Gastroesophageal sphincter (tissue), 4 donors: Measurements from ENCODE around the gene GPR143. TPM values are rescaled to one million over a fixed set of nuclear protein-coding genes. Genes with fewer than 3 reads are reported as not detected.

Experiments
- ATAC-seq: fragments of 150-250 bp; one replicate; pipeline ENCODE4 v1.9.1; 2016; ENCODE audit warnings: mild to moderate bottlenecking, moderate library complexity
- H3K27ac ChIP-seq, 4 donors: fragments of 200-600 bp; sonication (generic) in 3 of 4; 1 replicate in 3 of 4; 2 replicates in 1 of 4; pipeline ENCODE4 v1.5.1; 2016 to 2019
- H3K27me3 ChIP-seq: fragments of 200-600 bp; sonication (generic); one replicate; pipeline ENCODE4 v1.5.1; 2019
- H3K36me3 ChIP-seq, 2 donors: fragments of 200-600 bp; sonication (generic); one replicate each; pipeline ENCODE4 v1.5.1; 2019; ENCODE audit warnings: control low read depth in 1 of 2
- H3K4me1 ChIP-seq, 3 donors: fragments of 200-600 bp; sonication (generic); 1 replicate in 2 of 3; 2 replicates in 1 of 3; pipeline ENCODE4 v1.5.1; 2016 to 2019; ENCODE audit warnings: control low read depth in 2 of 3
- H3K4me3 ChIP-seq, 2 donors: fragments of 200-600 bp; sonication (generic); one replicate each; pipeline ENCODE4 v1.5.1; 2019; ENCODE audit warnings: mild to moderate bottlenecking in 1 of 2, moderate library complexity in 1 of 2
- H3K9me3 ChIP-seq, 3 donors: fragments of 200-600 bp; sonication (generic); one replicate each; pipeline ENCODE4 v1.5.1; 2017 to 2019; ENCODE audit warnings: control low read depth in 2 of 3
- CTCF ChIP-seq, 4 experiments: fragments of 200-600 bp in 2 of 4; fragments of 450-650 bp in 2 of 4; sonication (generic) in 1 of 4; IDR thresholded peaks; one replicate each; pipeline ENCODE4 v1.5.1; 2017 to 2019; ENCODE audit warnings: antibody characterized with exemption in 4 of 4, mild to moderate bottlenecking in 2 of 4, moderate library complexity in 2 of 4
- EP300 ChIP-seq: sonication (generic); formaldehyde crosslinking; IDR thresholded peaks from one replicate; pipeline ENCODE4 v1.6.1; 2017; ENCODE audit warnings: antibody characterized with exemption, mild to moderate bottlenecking
- POLR2A ChIP-seq, 2 donors: fragments of 450-650 bp; IDR thresholded peaks; one replicate each; pipeline ENCODE4 v1.6.1; 2017; ENCODE audit warnings: antibody characterized with exemption in 2 of 2, mild to moderate bottlenecking in 2 of 2, moderate library complexity in 1 of 2
- POLR2AphosphoS5 ChIP-seq: sonication (generic); formaldehyde crosslinking; IDR thresholded peaks from one replicate; pipeline ENCODE4 v1.6.1; 2017; ENCODE audit warnings: antibody characterized with exemption
- WGBS, 2 donors: methylation state at CpG; one replicate each; pipeline ENCODE4 v1.1.5; 2018; ENCODE audit warnings: low coverage in 1 of 2; 5-methylcytosine and 5-hydroxymethylcytosine counted together
- total RNA-seq, 4 donors: library from RNA; depleted of rRNA; stranded (reverse); fragments of >200 nt; gene quantifications; one replicate each; pipeline ENCODE4 v1.1.0, GENCODE V29; 2016

GPR143 gene
- total RNA-seq, 4 donors from 2014 or later: not detected

- Histone ChIP-seq H3K27me3 (no peaks in the 10 kb centered on the region), H3K4me3 (no peak overlapping the region), H3K36me3 (no peaks in the 10 kb centered on the region), H3K9me3 (no peaks in the 10 kb centered on the region), H3K4me1 (peaks cover 0 to 6% (median 0%) of the 10 kb centered on the region in 3 donors), H3K27ac (peak overlapping the region in 3 of 4 donors; percentile 0 to 43 (median 37))
- 52 to 74% methylated on average over 4 to 5 of the region's 7 CpGs for WGBS, 2 donors
- peak; percentile 25 for ATAC-seq
- TF ChIP-seq CTCF (IDR thresholded peaks at IDR 0.05): no peak
- TF ChIP-seq POLR2AphosphoS5: no peak
- TF ChIP-seq POLR2A (IDR thresholded peaks at IDR 0.05): no peak
- no peak for TF ChIP-seq EP300
Measured at GRCh38 chrX:9677098-9677739, 88.4 kb downstream of the GPR143 start.

GRCh38 chrX:9676738-9677097, 88.9 kb downstream of the GPR143 start:
- TF ChIP-seq POLR2A (IDR thresholded peaks at IDR 0.05): no peak
- no peak for TF ChIP-seq POLR2AphosphoS5
- no peak for TF ChIP-seq CTCF (IDR thresholded peaks at IDR 0.05)
- TF ChIP-seq EP300: no peak
- WGBS, 2 donors: 37 to 53% methylated on average over 5 to 6 of the region's 6 CpGs
- no peak for ATAC-seq
- Histone ChIP-seq H3K4me1 (peaks cover 0 to under 1% (median 0%) of the 10 kb centered on the region in 3 donors), H3K27me3 (no peaks in the 10 kb centered on the region), H3K36me3 (no peaks in the 10 kb centered on the region), H3K27ac (peak overlapping the region in 3 of 4 donors; percentile 0 to 43 (median 37)), H3K4me3 (no peak overlapping the region), H3K9me3 (no peaks in the 10 kb centered on the region)

- TF ChIP-seq CTCF (IDR thresholded peaks at IDR 0.05): no peak
- no peak for TF ChIP-seq POLR2A (IDR thresholded peaks at IDR 0.05)
- TF ChIP-seq EP300: no peak
- no peak for TF ChIP-seq POLR2AphosphoS5
- Histone ChIP-seq H3K27ac (peak overlapping the region in 1 of 4 donors; percentile 37), H3K36me3 (no peaks in the 10 kb centered on the region), H3K4me3 (no peak overlapping the region), H3K4me1 (peaks cover 0 to under 1% (median 0%) of the 10 kb centered on the region in 3 donors), H3K27me3 (no peaks in the 10 kb centered on the region), H3K9me3 (no peaks in the 10 kb centered on the region)
- ATAC-seq: no peak
- 74 to 75% methylated on average over 4 to 5 of the region's 13 CpGs for whole genome bisulfite sequencing, 2 donors
Measured at GRCh38 chrX:9676306-9676705, 89.3 kb downstream of the GPR143 start.

Other genes with a start within 250 kb of the GPR143 start
- 1 to 10 TPM in 3 of 4 donors, under 1 TPM in 1; 0.67 to 2.3 (median 1.6) TPM for gene SHROOM2, start 20.6 kb upstream of the GPR143 start, total RNA-seq
- not detected for gene CLDN34, start 201.5 kb upstream of the GPR143 start, total RNA-seq